PFSK-1 (cell line): ENCODE results near the gene ZBTB16.

ENCODE experiments used
- FOXP2 ChIP-seq: optimal IDR thresholded peaks from 2 replicates; pipeline ENCODE3; 2011; ENCODE audit warnings: borderline replicate concordance, control low read depth, inconsistent platforms; ENCODE audit not compliant: insufficient read depth; ENCODE audit errors: extremely low read length, extremely low read depth
- POLR2AphosphoS5 ChIP-seq: IDR thresholded peaks from 2 replicates; pipeline ENCODE4 v1.6.1; 2012; ENCODE audit warnings: low read depth, mild to moderate bottlenecking, control low read depth, low read length, moderate library complexity
- SIN3A ChIP-seq: IDR thresholded peaks from 2 replicates; pipeline ENCODE4 v1.6.1; 2012; ENCODE audit warnings: mild to moderate bottlenecking, low read length, moderate library complexity, borderline replicate concordance; ENCODE audit not compliant: insufficient read depth
- TAF1 ChIP-seq: IDR thresholded peaks from 2 replicates; pipeline ENCODE4 v1.6.1; 2012; ENCODE audit warnings: low read length, control low read depth, borderline replicate concordance; ENCODE audit not compliant: insufficient read depth
- TF ChIP-seq, protein P1 (sequence below), 2 experiments: IDR thresholded peaks; 2 replicates each; pipeline versions ENCODE4 v1.6.1 to v1.8.0; 2011 to 2012; ENCODE audit warnings: low read depth in 2 of 2, low read length in 2 of 2, control low read depth in 1 of 2, inconsistent platforms in 1 of 2, mild to moderate bottlenecking in 1 of 2, moderate library complexity in 1 of 2; ENCODE audit not compliant: insufficient read depth in 1 of 2

The ZBTB16 gene

DNA sequence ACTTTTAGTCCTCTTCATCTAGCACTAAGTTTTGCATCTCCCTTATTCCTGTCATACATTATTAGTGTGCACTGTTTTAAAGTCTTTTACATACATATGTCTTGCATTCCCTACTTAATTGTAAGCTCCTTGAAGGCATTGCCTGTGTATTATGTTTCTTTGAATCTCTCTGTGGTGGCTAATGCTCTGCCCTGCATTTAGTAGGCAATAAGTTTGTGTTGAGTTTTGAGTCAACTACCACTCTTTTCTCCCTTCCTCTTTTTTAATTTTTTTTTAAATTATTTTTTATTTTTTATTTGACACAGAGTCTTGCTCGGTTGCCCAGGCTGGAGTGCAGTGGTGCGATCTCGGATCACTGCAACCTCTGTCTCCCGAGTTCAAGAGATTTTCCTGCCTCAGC lies 78.9 kb downstream of the ZBTB16 start:
- TF ChIP-seq, protein P1, sequence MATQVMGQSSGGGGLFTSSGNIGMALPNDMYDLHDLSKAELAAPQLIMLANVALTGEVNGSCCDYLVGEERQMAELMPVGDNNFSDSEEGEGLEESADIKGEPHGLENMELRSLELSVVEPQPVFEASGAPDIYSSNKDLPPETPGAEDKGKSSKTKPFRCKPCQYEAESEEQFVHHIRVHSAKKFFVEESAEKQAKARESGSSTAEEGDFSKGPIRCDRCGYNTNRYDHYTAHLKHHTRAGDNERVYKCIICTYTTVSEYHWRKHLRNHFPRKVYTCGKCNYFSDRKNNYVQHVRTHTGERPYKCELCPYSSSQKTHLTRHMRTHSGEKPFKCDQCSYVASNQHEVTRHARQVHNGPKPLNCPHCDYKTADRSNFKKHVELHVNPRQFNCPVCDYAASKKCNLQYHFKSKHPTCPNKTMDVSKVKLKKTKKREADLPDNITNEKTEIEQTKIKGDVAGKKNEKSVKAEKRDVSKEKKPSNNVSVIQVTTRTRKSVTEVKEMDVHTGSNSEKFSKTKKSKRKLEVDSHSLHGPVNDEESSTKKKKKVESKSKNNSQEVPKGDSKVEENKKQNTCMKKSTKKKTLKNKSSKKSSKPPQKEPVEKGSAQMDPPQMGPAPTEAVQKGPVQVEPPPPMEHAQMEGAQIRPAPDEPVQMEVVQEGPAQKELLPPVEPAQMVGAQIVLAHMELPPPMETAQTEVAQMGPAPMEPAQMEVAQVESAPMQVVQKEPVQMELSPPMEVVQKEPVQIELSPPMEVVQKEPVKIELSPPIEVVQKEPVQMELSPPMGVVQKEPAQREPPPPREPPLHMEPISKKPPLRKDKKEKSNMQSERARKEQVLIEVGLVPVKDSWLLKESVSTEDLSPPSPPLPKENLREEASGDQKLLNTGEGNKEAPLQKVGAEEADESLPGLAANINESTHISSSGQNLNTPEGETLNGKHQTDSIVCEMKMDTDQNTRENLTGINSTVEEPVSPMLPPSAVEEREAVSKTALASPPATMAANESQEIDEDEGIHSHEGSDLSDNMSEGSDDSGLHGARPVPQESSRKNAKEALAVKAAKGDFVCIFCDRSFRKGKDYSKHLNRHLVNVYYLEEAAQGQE (IDR thresholded peaks at IDR 0.05; ENCODE audit: insufficient read depth in 1 of 2, low read depth in 2 of 2, low read length in 2 of 2), result no peak
- no peak for TF ChIP-seq SIN3A
- TF ChIP-seq FOXP2, result no peak
- no peak for TF ChIP-seq POLR2AphosphoS5
- no peak for TF ChIP-seq TAF1

DNA sequence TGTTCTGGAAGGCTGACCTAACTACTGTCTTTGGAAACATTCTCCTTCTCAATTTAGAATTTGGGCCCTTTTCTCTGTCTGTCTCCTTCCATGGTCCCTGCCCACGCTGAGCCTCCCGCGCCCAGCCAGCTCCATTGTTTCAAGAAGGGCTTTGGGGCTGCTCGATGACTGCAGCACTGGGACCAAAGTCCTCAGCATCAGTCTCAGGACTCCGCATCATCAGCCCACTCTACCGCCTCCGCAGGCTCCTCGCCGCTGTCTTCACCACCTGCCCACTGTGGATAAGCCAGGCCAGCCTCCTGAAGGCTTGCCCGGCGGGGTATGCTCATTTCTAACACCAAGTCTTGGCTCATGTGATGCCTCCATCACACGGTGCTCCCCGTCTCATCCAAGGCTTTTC lies 81.3 kb downstream of the ZBTB16 start:
- TF ChIP-seq SIN3A (no peak), TAF1 (no peak), FOXP2 (no peak)
- TF ChIP-seq, protein P1 (IDR thresholded peaks at IDR 0.05; ENCODE audit: insufficient read depth in 1 of 2, low read depth in 2 of 2, low read length in 2 of 2), result no peak

DNA sequence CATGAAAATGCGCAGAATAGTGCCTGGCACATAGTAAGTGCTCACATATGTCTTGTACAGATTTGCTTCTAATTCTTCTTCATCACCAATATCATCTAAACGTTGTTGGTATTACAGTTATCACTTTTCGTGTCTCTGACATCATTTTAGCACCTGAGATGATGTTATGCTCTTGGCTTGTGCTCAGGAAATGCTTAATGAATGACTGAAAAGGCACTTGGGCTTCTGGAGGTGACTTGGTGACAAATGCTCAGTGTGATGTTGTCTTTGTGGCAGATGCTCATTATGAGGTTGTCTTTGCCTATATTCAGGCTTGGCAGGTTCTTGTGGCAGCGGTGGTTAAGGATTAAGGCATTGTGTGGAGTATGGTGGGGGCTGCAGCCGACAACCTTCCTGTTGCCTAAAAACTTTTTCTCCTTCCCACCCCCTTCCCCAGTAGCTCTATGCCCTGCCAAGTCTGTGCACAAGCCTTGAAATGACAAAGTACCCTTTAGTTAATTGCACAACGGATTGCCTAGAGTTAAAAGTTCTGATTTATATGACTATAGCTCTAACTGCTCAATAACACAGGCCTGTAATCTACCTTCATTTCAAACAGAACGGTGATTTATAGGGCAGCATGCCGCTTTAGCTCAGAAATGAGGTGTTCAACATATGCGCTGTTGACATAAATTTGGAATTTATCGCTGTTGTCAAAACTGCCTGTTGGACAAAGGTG lies 82.5 kb downstream of the ZBTB16 start:
- TF ChIP-seq, protein P1 (IDR thresholded peaks at IDR 0.05; ENCODE audit: insufficient read depth in 1 of 2, low read depth in 2 of 2, low read length in 2 of 2), result no peak
- no peak for TF ChIP-seq POLR2AphosphoS5
- no peak for TF ChIP-seq TAF1
- TF ChIP-seq SIN3A, result no peak
- no peak for TF ChIP-seq FOXP2

DNA sequence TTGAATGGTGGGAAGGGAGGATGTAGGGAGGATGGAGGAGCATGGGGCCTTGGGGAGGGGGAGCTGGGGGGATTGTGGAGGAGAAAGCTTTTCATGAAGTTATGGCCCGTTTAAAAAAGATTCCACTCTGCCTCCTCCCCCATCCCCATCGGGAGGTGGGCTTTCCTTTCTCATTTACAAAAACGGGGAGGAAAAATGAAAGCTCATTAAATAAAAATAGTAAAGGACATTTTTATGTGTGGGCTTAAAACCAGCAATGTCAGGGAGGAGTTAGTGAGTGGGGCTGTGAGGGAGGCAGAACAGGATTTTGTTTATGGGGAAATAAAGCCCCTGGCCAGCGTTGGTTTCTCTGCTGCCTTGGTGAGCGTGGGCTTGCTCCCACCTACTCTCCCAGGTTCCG lies 83.2 kb downstream of the ZBTB16 start:
- no peak for TF ChIP-seq SIN3A
- TF ChIP-seq TAF1, result no peak
- TF ChIP-seq, protein P1 (IDR thresholded peaks at IDR 0.05; ENCODE audit: insufficient read depth in 1 of 2, low read depth in 2 of 2, low read length in 2 of 2), result no peak
- TF ChIP-seq FOXP2, result no peak
- TF ChIP-seq POLR2AphosphoS5, result no peak

DNA sequence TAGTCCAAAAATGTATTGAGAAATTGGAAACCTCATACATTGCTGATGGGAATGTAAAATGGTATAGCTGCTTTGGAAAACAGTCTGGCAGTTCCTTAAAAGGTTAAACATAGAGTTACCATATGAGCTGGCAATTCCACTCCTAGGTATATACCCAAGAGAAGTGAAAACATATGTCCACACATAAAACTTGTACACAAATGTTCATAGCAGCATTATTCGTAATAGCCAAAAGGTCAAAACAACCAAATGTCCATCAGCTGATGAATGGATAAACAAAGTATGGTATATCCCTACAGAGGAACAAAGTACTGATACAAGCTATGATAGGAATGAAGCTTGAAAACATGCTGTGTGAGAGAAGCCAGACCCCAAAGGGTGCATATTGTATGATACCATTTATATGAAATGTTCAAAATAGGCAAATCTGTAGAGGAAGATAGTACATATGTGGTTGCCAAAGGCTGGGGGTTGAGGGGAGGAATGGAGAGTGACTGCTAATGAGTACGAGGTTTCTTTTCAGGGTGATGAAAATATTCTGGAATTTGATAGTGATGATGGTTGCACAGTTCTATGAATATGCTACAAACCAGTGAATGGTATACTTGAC lies 85.8 kb downstream of the ZBTB16 start:
- TF ChIP-seq SIN3A (no peak), TAF1 (no peak), FOXP2 (no peak), POLR2AphosphoS5 (no peak)
- TF ChIP-seq, protein P1 (IDR thresholded peaks at IDR 0.05; ENCODE audit: insufficient read depth in 1 of 2, low read depth in 2 of 2, low read length in 2 of 2), result no peak
